ENCODE results near the gene ZNF25.
"Not testable (repeated sequence)": the region's sequence is repeated elsewhere in the genome, so short reads cannot be mapped to it uniquely, and the experiment has no call there.

GRCh38 chr10:37998920-37999319 lies 22.5 kb upstream of the ZNF25 start:
- not testable (repeated sequence) for TF ChIP-seq CTCF (conservative IDR thresholded peaks at IDR 0.05); EZH2 (IDR thresholded peaks at IDR 0.05; ENCODE audit: low read depth)

All from PC-9 (cell line).